HepG2 (cell line): ENCODE results near the gene ZNF839. TPM values are rescaled to one million over a fixed set of nuclear protein-coding genes. Genes with fewer than 3 reads are reported as not detected.

Experiments
- ATF5 ChIP-seq: sonication (generic); formaldehyde crosslinking; IDR thresholded peaks from 2 replicates; pipeline ENCODE4 v1.4.0; 2020; ENCODE audit warnings: mild to moderate bottlenecking, low read depth, missing genetic modification reagents
- ATRX ChIP-seq: sonication (generic); formaldehyde crosslinking; IDR thresholded peaks from 2 replicates; pipeline ENCODE4 v1.4.0; 2020; ENCODE audit warnings: missing genetic modification reagents, borderline replicate concordance
- CEBPZ ChIP-seq: IDR thresholded peaks from 2 replicates; pipeline ENCODE4 v1.6.1; 2012; ENCODE audit warnings: low read length, improper control_type of control experiment
- CENPBD1 ChIP-seq: sonication (generic); formaldehyde crosslinking; IDR thresholded peaks from 2 replicates; pipeline ENCODE4 v1.8.0; 2022; ENCODE audit warnings: missing genetic modification reagents, low read depth, mild to moderate bottlenecking, borderline replicate concordance
- DDIT3 ChIP-seq: sonication (generic); formaldehyde crosslinking; IDR thresholded peaks from 2 replicates; pipeline ENCODE4 v1.4.0; 2020; ENCODE audit warnings: mild to moderate bottlenecking, missing genetic modification reagents
- GZF1 ChIP-seq: sonication (generic); formaldehyde crosslinking; IDR thresholded peaks from 2 replicates; pipeline ENCODE4 v1.5.1; 2020; ENCODE audit warnings: mild to moderate bottlenecking, missing genetic modification reagents
- NFATC3 ChIP-seq: sonication (generic); formaldehyde crosslinking; IDR thresholded peaks from 2 replicates; pipeline ENCODE4 v1.5.1; 2020; ENCODE audit warnings: mild to moderate bottlenecking, missing genetic modification reagents
- RAD51 ChIP-seq: fragments of 450-650 bp; IDR thresholded peaks from 2 replicates; pipeline ENCODE4 v1.6.1; 2016; ENCODE audit warnings: borderline replicate concordance
- SAFB2 ChIP-seq: sonication (generic); formaldehyde crosslinking; IDR thresholded peaks from 2 replicates; pipeline ENCODE4 v1.5.1; 2020; ENCODE audit warnings: missing genetic modification reagents, low read depth, mild to moderate bottlenecking, borderline replicate concordance
- WIZ ChIP-seq: sonication (generic); formaldehyde crosslinking; IDR thresholded peaks from 2 replicates; pipeline ENCODE4 v1.5.1; 2020; ENCODE audit warnings: mild to moderate bottlenecking, missing genetic modification reagents
- ZBTB10 ChIP-seq: sonication (generic); formaldehyde crosslinking; IDR thresholded peaks from 2 replicates; pipeline ENCODE4 v1.4.0; 2020; ENCODE audit warnings: missing genetic modification reagents, borderline replicate concordance
- ZFYVE20 ChIP-seq: sonication (generic); formaldehyde crosslinking; IDR thresholded peaks from 2 replicates; pipeline ENCODE4 v1.8.0; 2023; ENCODE audit warnings: low read depth, mild to moderate bottlenecking, moderate library complexity, missing genetic modification reagents, borderline replicate concordance
- ZNF18 ChIP-seq: sonication (generic); formaldehyde crosslinking; IDR thresholded peaks from 2 replicates; pipeline ENCODE4 v1.8.0; 2022; ENCODE audit warnings: mild to moderate bottlenecking, missing genetic modification reagents; ENCODE audit not compliant: insufficient replicate concordance
- ZNF230 ChIP-seq: sonication (generic); formaldehyde crosslinking; IDR thresholded peaks from 2 replicates; pipeline ENCODE4 v1.4.0; 2020; ENCODE audit warnings: mild to moderate bottlenecking, missing genetic modification reagents
- ZNF253 ChIP-seq: sonication (generic); formaldehyde crosslinking; IDR thresholded peaks from 2 replicates; pipeline ENCODE4 v1.8.0; 2022; ENCODE audit warnings: mild to moderate bottlenecking, missing genetic modification reagents, borderline replicate concordance
- ZNF264 ChIP-seq: sonication (generic); formaldehyde crosslinking; IDR thresholded peaks from 2 replicates; pipeline ENCODE4 v1.4.0; 2020; ENCODE audit warnings: missing genetic modification reagents
- ZNF510 ChIP-seq: sonication (generic); formaldehyde crosslinking; IDR thresholded peaks from 2 replicates; pipeline ENCODE4 v1.4.0; 2020; ENCODE audit warnings: low read depth, mild to moderate bottlenecking, missing genetic modification reagents
- polyA plus RNA-seq, 8 experiments: library from polyadenylated mRNA; depleted of rRNA in 3 of 8; stranded (reverse) in 7 of 8; unstranded in 1 of 8; fragments of >200 nt; fragmentation: Illumina TruSeq in 4 of 8; extraction: Trizol in 4 of 8; gene quantifications; 2 replicates each; pipeline versions ENCODE4 v1.2.1 to v1.2.3, GENCODE V29; 2011 to 2016; ENCODE audit warnings: low read depth in 4 of 8, missing spikeins in 1 of 8, mixed read lengths in 1 of 8; ENCODE audit not compliant: insufficient read depth in 1 of 8
- total RNA-seq, 5 experiments: library from RNA; depleted of rRNA; stranded (reverse); fragments of >200 nt; fragmentation: Illumina TruSeq; extraction: Trizol; gene quantifications; 2 replicates each; pipeline ENCODE4 v1.2.3, GENCODE V29; 2016; ENCODE audit warnings: low read depth in 1 of 5

The ZNF839 gene
- total and polyA plus RNA-seq, 2 of the 13 experiments (the other 11 are each of a cell fraction or from before 2014, with no cell fraction given): 11.1 to 12.8 TPM

GRCh38 chr14:102319351-102320032 is at the start of gene ZNF839 (continued):
- TF ChIP-seq CEBPZ (no peak), CENPBD1 (CRISPR knock-in tag) (no peak), ZFYVE20 (CRISPR knock-in tag) (no peak), ZNF253 (no peak), ZBTB10 (no peak), SAFB2 (CRISPR knock-in tag) (no peak), ZNF230 (no peak; the same call in 1 of the 2 replicates), ZNF510 (CRISPR knock-in tag) (no peak), ZNF18 (CRISPR knock-in tag) (no peak), DDIT3 (CRISPR knock-in tag) (no peak), ATF5 (CRISPR knock-in tag) (no peak), WIZ (CRISPR knock-in tag) (no peak), NFATC3 (no peak), ZNF264 (CRISPR knock-in tag) (no peak), GZF1 (no peak), RAD51 (no peak), ATRX (CRISPR knock-in tag) (no peak)
